T-helper 17 cell (primary cell): ENCODE results near the gene PMM2. TPM values are rescaled to one million over a fixed set of nuclear protein-coding genes. Genes with fewer than 3 reads are reported as not detected.
"Not testable (repeated sequence)": the region's sequence is repeated elsewhere in the genome, so short reads cannot be mapped to it uniquely, and the experiment has no call there.

ENCODE experiments used
- ATAC-seq: fragments of 150-1000 bp; cut with Tn5 transposase; 2 replicates; pipeline ENCODE4 v1.10.0; 2021; ENCODE audit warnings: mild to moderate bottlenecking, moderate library complexity
- DNase-seq, 3 donors: peaks; one replicate each; pipeline versions ENCODE4 v3.0.0 to v3.0.0-alpha.2; 2020 to 2021
- H3K9me3 ChIP-seq: one replicate; pipeline ENCODE4 v1.7.0; 2013; ENCODE audit warnings: low read length, mild to moderate bottlenecking; ENCODE audit not compliant: control insufficient read depth, poor library complexity, severe bottlenecking
- H3K27ac Mint-ChIP-seq: one replicate; pipeline ENCODE4 v1.8.0; 2022; ENCODE audit warnings: mild to moderate bottlenecking, moderate library complexity, mixed read lengths
- H3K27me3 Mint-ChIP-seq: one replicate; pipeline ENCODE4 v1.8.0; 2022; ENCODE audit warnings: mixed read lengths
- H3K36me3 Mint-ChIP-seq: one replicate; pipeline ENCODE4 v1.8.0; 2022; ENCODE audit warnings: low read depth, mixed read lengths
- H3K4me1 Mint-ChIP-seq: one replicate; pipeline ENCODE4 v1.8.0; 2022; ENCODE audit warnings: mild to moderate bottlenecking, mixed read lengths
- H3K4me3 Mint-ChIP-seq: one replicate; pipeline ENCODE4 v1.8.0; 2022; ENCODE audit warnings: mild to moderate bottlenecking, moderate library complexity, mixed read lengths
- total RNA-seq, 4 donors: library from RNA in 2 of 4; stranded (reverse) in 2 of 4; gene quantifications; one replicate each; pipeline ENCODE4 v1.2.3 and lab custom pipeline; 2022 to 2026

The PMM2 gene
- total RNA-seq, 2 donors from 2014 or later, result 35.8 to 40.6 TPM

- H3K9me3 ChIP-seq, ATAC-seq, H3K27ac Mint-ChIP-seq, H3K36me3 Mint-ChIP-seq, H3K27me3 Mint-ChIP-seq, H3K4me3 Mint-ChIP-seq, DNase-seq: not testable (repeated sequence)
- peaks cover 15% of the 10 kb centered on the region for H3K4me1 Mint-ChIP-seq
These were observed 39.2 kb downstream of the PMM2 start for GRCh38 chr16:8836797-8837196.

GRCh38 chr16:8837594-8837993, 40.0 kb downstream of the PMM2 start:
- H3K4me3 Mint-ChIP-seq, DNase-seq, ATAC-seq, H3K9me3 ChIP-seq, H3K36me3 Mint-ChIP-seq, H3K27me3 Mint-ChIP-seq, H3K27ac Mint-ChIP-seq: not testable (repeated sequence)
- peaks cover 21% of the 10 kb centered on the region for H3K4me1 Mint-ChIP-seq

- not testable (repeated sequence) for H3K27me3 Mint-ChIP-seq, ATAC-seq, DNase-seq, H3K36me3 Mint-ChIP-seq, H3K9me3 ChIP-seq
- Mint-ChIP-seq H3K4me1 (peaks cover 28% of the 10 kb centered on the region), H3K27ac (peak overlapping the region; percentile 84), H3K4me3 (peak overlapping the region; percentile 66)
These were observed 44.4 kb downstream of the PMM2 start for GRCh38 chr16:8842016-8842415.

GRCh38 chr16:8843296-8843695, 45.7 kb downstream of the PMM2 start:
- H3K4me3 Mint-ChIP-seq, result peak overlapping the region; percentile 55
- not testable (repeated sequence) for H3K27me3 Mint-ChIP-seq, DNase-seq, H3K36me3 Mint-ChIP-seq, H3K9me3 ChIP-seq, ATAC-seq
- H3K4me1 Mint-ChIP-seq, result peaks cover 28% of the 10 kb centered on the region
- H3K27ac Mint-ChIP-seq, result peak overlapping the region; percentile 84

GRCh38 chr16:8845699-8846298, 48.2 kb downstream of the PMM2 start:
- H3K36me3 Mint-ChIP-seq, result peaks cover 6% of the 10 kb centered on the region
- H3K27me3 Mint-ChIP-seq, result no peaks in the 10 kb centered on the region
- no peak for DNase-seq
- H3K4me3 Mint-ChIP-seq, result no peak overlapping the region
- peaks cover 41% of the 10 kb centered on the region for H3K4me1 Mint-ChIP-seq
- H3K9me3 ChIP-seq, result no peaks in the 10 kb centered on the region
- ATAC-seq, result no peak
- peak overlapping the region; percentile 14 for H3K27ac Mint-ChIP-seq

- Mint-ChIP-seq H3K27me3 (no peaks in the 10 kb centered on the region), H3K27ac (no peak overlapping the region), H3K36me3 (peaks cover 6% of the 10 kb centered on the region), H3K4me3 (no peak overlapping the region), H3K4me1 (peaks cover 45% of the 10 kb centered on the region)
- H3K9me3 ChIP-seq, result no peaks in the 10 kb centered on the region
- no peak for ATAC-seq
- no peak for DNase-seq
These were observed 48.8 kb downstream of the PMM2 start for GRCh38 chr16:8846401-8846932.

- Mint-ChIP-seq H3K36me3 (peaks cover 4% of the 10 kb centered on the region), H3K27ac (no peak overlapping the region), H3K4me1 (peaks cover 44% of the 10 kb centered on the region), H3K27me3 (no peaks in the 10 kb centered on the region), H3K4me3 (no peak overlapping the region)
- DNase-seq (no peak), ATAC-seq (no peak)
- H3K9me3 ChIP-seq, result no peaks in the 10 kb centered on the region
These were observed 49.5 kb downstream of the PMM2 start for GRCh38 chr16:8847145-8847544.

- no peak overlapping the region for H3K27ac Mint-ChIP-seq
- H3K27me3 Mint-ChIP-seq, result no peaks in the 10 kb centered on the region
- no peaks in the 10 kb centered on the region for H3K9me3 ChIP-seq
- DNase-seq, result no peak
- H3K4me3 Mint-ChIP-seq, result no peak overlapping the region
- ATAC-seq, result no peak
- H3K4me1 Mint-ChIP-seq, result peaks cover 40% of the 10 kb centered on the region
- H3K36me3 Mint-ChIP-seq, result peaks cover 2% of the 10 kb centered on the region
These were observed 50.0 kb downstream of the PMM2 start for GRCh38 chr16:8847623-8848022.

- H3K4me1 Mint-ChIP-seq, result peaks cover 37% of the 10 kb centered on the region
- ATAC-seq (no peak), DNase-seq (no peak)
- peaks cover 2% of the 10 kb centered on the region for H3K36me3 Mint-ChIP-seq
- no peak overlapping the region for H3K27ac Mint-ChIP-seq
- no peaks in the 10 kb centered on the region for H3K27me3 Mint-ChIP-seq
- H3K4me3 Mint-ChIP-seq, result no peak overlapping the region
- no peaks in the 10 kb centered on the region for H3K9me3 ChIP-seq
These were observed 50.7 kb downstream of the PMM2 start for GRCh38 chr16:8848231-8848938.

GRCh38 chr16:8848939-8849391, 51.3 kb downstream of the PMM2 start:
- DNase-seq, result no peak
- H3K9me3 ChIP-seq, result no peaks in the 10 kb centered on the region
- H3K4me1 Mint-ChIP-seq, result peaks cover 33% of the 10 kb centered on the region
- no peaks in the 10 kb centered on the region for H3K27me3 Mint-ChIP-seq
- H3K36me3 Mint-ChIP-seq, result peaks cover 2% of the 10 kb centered on the region
- no peak overlapping the region for H3K27ac Mint-ChIP-seq
- H3K4me3 Mint-ChIP-seq, result peak overlapping the region; percentile 62
- no peak for ATAC-seq

GRCh38 chr16:8849411-8850011, 51.9 kb downstream of the PMM2 start:
- H3K27me3 Mint-ChIP-seq, result no peaks in the 10 kb centered on the region
- H3K4me1 Mint-ChIP-seq, result peaks cover 28% of the 10 kb centered on the region
- H3K4me3 Mint-ChIP-seq, result peak overlapping the region; percentile 62
- DNase-seq (no peak), ATAC-seq (no peak)
- H3K27ac Mint-ChIP-seq, result peak overlapping the region; percentile 34
- no peaks in the 10 kb centered on the region for H3K9me3 ChIP-seq
- peaks cover 2% of the 10 kb centered on the region for H3K36me3 Mint-ChIP-seq

- H3K4me1 Mint-ChIP-seq, result peaks cover 20% of the 10 kb centered on the region
- peaks cover 6% of the 10 kb centered on the region for H3K36me3 Mint-ChIP-seq
- no peaks in the 10 kb centered on the region for H3K9me3 ChIP-seq
- H3K27ac Mint-ChIP-seq, result peak overlapping the region; percentile 79
- no peak overlapping the region for H3K4me3 Mint-ChIP-seq
- no peaks in the 10 kb centered on the region for H3K27me3 Mint-ChIP-seq
- DNase-seq (no peak), ATAC-seq (peak; percentile 53)
These were observed 52.7 kb downstream of the PMM2 start for GRCh38 chr16:8850279-8850885.

GRCh38 chr16:8851761-8852403, 54.2 kb downstream of the PMM2 start:
- no peaks in the 10 kb centered on the region for H3K9me3 ChIP-seq
- DNase-seq (no peak), ATAC-seq (no peak)
- H3K36me3 Mint-ChIP-seq, result peaks cover 7% of the 10 kb centered on the region
- H3K27me3 Mint-ChIP-seq, result no peaks in the 10 kb centered on the region
- no peak overlapping the region for H3K4me3 Mint-ChIP-seq
- H3K27ac Mint-ChIP-seq, result peak overlapping the region; percentile 79
- H3K4me1 Mint-ChIP-seq, result peaks cover 26% of the 10 kb centered on the region
